Lower leg skin (tissue), 4 donors: ENCODE results near the gene ADGRA1. TPM values are rescaled to one million over a fixed set of nuclear protein-coding genes. Genes with fewer than 3 reads are reported as not detected.
"Not testable (repeated sequence)": the region's sequence is repeated elsewhere in the genome, so short reads cannot be mapped to it uniquely, and the experiment has no call there.

Experiments used
- DNase-seq, 2 donors: peaks; one replicate each; pipeline ENCODE4 v3.0.0-alpha.2; 2019; ENCODE audit warnings: low spot score in 2 of 2
- H3K4me3 ChIP-seq: fragments of 200-600 bp; sonication (generic); 2 replicates; pipeline ENCODE4 v1.5.1; 2017; ENCODE audit warnings: mild to moderate bottlenecking, low read depth; ENCODE audit not compliant: poor library complexity, severe bottlenecking
- CTCF ChIP-seq, 3 donors: fragments of 450-650 bp; IDR thresholded peaks; one replicate each; pipeline ENCODE4 v1.5.1; 2016; ENCODE audit warnings: antibody characterized with exemption in 3 of 3, mild to moderate bottlenecking in 3 of 3, moderate library complexity in 2 of 3
- POLR2A ChIP-seq, 2 donors: fragments of 450-650 bp; IDR thresholded peaks; one replicate each; pipeline ENCODE4 v1.6.1; 2016 to 2017; ENCODE audit warnings: antibody characterized with exemption in 2 of 2, mild to moderate bottlenecking in 1 of 2, moderate library complexity in 1 of 2
- WGBS, 2 donors: methylation state at CpG; one replicate each; pipeline ENCODE4 v1.1.5; 2018; 5-methylcytosine and 5-hydroxymethylcytosine counted together
- intact Hi-C: fragments of 100-400 bp; cut with DNase I; formaldehyde crosslinking; loops from one replicate; pipeline ENCODE4 v1.15.0; 2023; ENCODE audit warnings: low total_unique reads
- total RNA-seq, 4 donors: library from RNA; depleted of rRNA; stranded (reverse); fragments of >200 nt; gene quantifications; one replicate each; pipeline ENCODE4 v1.1.0, GENCODE V29; 2016

Gene ADGRA1
- total RNA-seq, 4 donors from 2014 or later: not detected

DNA sequence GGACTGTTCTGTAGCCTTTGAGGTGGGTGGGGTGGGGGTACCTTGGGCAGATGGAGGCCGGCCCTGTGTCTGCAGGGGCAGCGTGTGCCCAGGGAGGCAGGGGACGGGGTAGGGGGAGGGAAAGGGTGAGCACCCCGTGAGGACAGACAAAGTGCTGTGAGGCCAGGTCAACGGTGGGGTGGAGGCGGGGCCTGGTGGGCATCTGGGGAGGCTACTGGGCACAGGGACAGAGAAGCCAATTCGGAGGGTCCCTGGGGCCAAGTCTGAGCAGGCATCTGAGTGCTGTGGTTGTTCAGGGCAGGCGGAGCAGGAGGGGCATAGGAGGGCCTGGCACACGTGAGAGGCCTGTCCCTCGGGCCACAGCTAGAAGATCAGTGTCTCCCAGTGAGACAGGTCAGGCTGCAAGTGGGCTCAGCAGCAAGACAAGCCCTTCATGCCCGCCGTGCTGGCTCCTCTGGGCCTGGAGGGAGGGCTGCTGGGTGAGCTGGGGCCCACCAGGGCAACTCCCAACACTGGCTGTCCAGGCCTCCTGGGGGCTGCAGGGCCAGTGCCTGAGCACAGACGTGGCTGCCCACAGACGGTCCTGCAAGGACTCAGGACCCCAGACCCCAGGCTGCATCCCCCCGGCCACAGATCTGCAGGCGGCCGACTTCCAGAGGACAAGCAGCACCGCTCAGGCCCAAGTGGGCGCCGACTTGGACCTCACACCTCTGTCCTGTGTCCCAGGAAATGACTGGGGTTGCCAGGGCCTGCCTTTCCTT is 45.9 kb downstream of the ADGRA1 start:
- TF ChIP-seq CTCF (IDR thresholded peaks at IDR 0.05): no peak
- no peak for TF ChIP-seq POLR2A (IDR thresholded peaks at IDR 0.05)
- WGBS, 2 donors: 76 to 88% methylated on average over 16 to 20 of the region's 20 CpGs
- DNase-seq: peak in 1 of 2 donors; percentile 71
- intact Hi-C loops: no loop called here
- H3K4me3 ChIP-seq: no peak overlapping the region

GRCh38 chr10:133134411-133135115 is 46.8 kb downstream of the ADGRA1 start:
- H3K4me3 ChIP-seq: no peak overlapping the region
- TF ChIP-seq POLR2A (IDR thresholded peaks at IDR 0.05) (no peak), CTCF (IDR thresholded peaks at IDR 0.05) (no peak)
- intact Hi-C loops: no loop called here
- peak in 1 of 2 donors; percentile 68 for DNase-seq
- WGBS, 2 donors: 58 to 77% methylated on average over 18 to 20 of the region's 20 CpGs

GRCh38 chr10:133135116-133135465 is 47.4 kb downstream of the ADGRA1 start:
- intact Hi-C loops: no loop called here
- TF ChIP-seq POLR2A (IDR thresholded peaks at IDR 0.05) (no peak), CTCF (IDR thresholded peaks at IDR 0.05) (no peak)
- H3K4me3 ChIP-seq: no peak overlapping the region
- peak in 1 of 2 donors; percentile 57 for DNase-seq
- 60 to 67% methylated on average over 6 to 8 of the region's 8 CpGs for WGBS, 2 donors

DNA sequence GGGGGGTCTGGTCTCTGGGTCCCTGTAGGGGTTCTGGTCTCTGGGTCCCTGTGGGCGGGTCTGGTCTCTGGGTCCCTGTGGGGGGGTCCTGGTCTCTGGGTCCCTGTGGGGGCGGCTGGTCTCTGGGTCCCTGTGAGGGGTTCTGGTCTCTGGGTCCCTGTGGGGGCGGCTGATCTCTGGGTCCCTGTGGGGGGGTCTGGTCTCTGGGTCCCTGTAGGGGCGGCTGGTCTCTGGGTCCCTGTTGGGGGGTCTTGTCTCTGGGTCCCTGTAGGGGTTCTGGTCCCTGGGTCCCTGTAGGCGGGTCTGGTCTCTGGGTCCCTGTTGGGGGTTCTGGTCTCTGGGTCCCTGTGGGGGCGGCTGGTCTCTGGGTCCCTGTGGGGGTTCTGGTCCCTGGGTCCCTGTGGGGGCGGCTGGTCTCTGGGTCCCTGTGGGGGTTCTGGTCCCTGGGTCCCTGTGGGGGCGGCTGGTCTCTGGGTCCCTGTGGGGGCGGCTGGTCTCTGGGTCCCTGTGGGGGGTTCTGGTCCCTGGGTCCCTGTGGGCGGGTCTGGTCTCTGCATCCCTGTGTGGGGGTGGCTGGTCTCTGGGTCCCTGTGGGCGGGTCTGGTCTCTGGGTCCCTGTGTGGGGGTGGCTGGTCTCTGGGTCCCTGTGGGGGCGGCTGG is 49.9 kb downstream of the ADGRA1 start:
- DNase-seq, H3K4me3 ChIP-seq, intact Hi-C loops: not testable (repeated sequence)
- 100% methylated on average over 1 of the region's 12 CpGs; no CpG with 5 or more reads in 1 of the 2 donors for WGBS, 2 donors

DNA sequence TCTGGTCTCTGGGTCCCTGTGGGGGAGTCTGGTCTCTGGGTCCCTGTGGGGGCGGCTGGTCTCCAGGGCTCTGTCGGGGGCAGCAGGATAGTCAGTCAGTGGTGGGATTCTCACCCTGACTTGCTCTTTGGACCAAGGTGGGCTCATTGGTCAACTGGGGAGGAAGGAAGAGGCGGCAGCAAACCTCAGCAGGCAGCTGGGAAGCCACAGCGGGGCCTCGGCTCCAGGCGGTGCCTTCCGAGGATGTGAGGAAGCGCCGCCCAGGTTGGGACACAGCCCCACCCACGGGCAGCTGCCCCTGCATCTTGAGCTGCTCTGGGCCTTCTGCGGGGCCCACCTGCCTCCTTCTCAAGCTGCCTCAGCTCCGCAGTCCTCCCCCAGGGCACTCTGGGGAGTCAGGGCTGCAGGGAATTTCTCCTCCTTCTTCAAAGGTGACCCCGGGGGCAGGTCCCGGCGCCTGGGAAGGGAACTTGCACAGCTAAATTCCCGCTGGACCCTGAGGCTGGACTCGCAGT is 51.9 kb downstream of the ADGRA1 start:
- no peak for DNase-seq
- H3K4me3 ChIP-seq: no peak overlapping the region
- intact Hi-C loops: no loop called here
- TF ChIP-seq POLR2A (IDR thresholded peaks at IDR 0.05) (no peak), CTCF (IDR thresholded peaks at IDR 0.05) (no peak)
- 14 to 45% methylated on average over 11 to 17 of the region's 17 CpGs for WGBS, 2 donors
